Measurements from ENCODE around the gene PSME1.

GRCh38 chr14:24165785-24166184 is 29.8 kb downstream of the PSME1 start:
- TF ChIP-seq CTCF (IDR thresholded peaks at IDR 0.05 in 2 of 3, conservative IDR thresholded peaks at IDR 0.05 in 1 of 3; ENCODE audit: control insufficient read depth in 2 of 3, extremely low read depth in 1 of 3, insufficient read depth in 1 of 3, low read depth in 3 of 3, low read length in 3 of 3) (no peak), CBX5 (IDR thresholded peaks at IDR 0.05; ENCODE audit: low read depth) (no peak), TAF1 (IDR thresholded peaks at IDR 0.05; ENCODE audit: borderline replicate concordance, low read depth, low read length) (no peak), HDGF (IDR thresholded peaks at IDR 0.05) (no peak)
